ENCODE results near the gene SYNDIG1. TPM values are rescaled to one million over a fixed set of nuclear protein-coding genes. Genes with fewer than 3 reads are reported as not detected.

SYNDIG1 gene
- total RNA-seq, 1 experiment from 2014 or later = not detected

DNA sequence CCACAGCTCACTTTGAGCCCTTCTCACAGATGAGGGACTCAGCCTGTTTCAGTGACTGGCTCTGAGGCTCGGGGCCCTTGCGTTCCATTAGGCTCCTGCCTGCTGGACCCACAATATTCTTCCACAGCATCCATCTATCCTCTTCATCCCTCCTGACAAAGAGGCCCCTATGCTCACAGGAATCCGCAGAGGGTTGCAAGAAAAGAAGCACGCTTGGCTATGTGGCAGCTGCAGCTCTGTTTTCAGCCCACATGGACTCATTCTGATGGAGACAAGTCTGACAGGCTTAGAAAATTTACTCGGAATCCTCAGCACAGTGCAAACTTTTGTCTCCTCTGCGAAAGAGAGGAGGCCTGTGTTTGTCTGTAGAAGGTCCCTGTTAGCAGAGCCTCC is 207.5 kb downstream of the SYNDIG1 start:
- BruUV-seq (replicated peaks) = no TSS peak
- Histone ChIP-seq H3K27me3 (ENCODE audit: control insufficient read depth, insufficient read depth, low read length) (no peaks in the 10 kb centered on the region), H3K9me3 (ENCODE audit: control insufficient read depth, insufficient read depth, low read depth, low read length) (no peaks in the 10 kb centered on the region), H3K4me3 (ENCODE audit: low read depth in 2 of 2, low read length in 2 of 2) (no peak overlapping the region), H3K4me1 (ENCODE audit: control insufficient read depth, insufficient read depth, low read length) (0 out of 2 replicates have a peak, but pooled peaks cover 3% of the 10 kb centered on the region), H3K27ac (ENCODE audit: low read length) (no peak overlapping the region), H3K36me3 (ENCODE audit: control insufficient read depth, insufficient read depth, low read length) (no peaks in the 10 kb centered on the region)
- ChIA-PET POLR2A (no interaction called here), CTCF (no interaction called here)
- intact Hi-C loops (cut with micrococcal nuclease; ENCODE audit: unreplicated experiment) = no loop called here
- no peak for DNase-seq (ENCODE audit: low read depth, low spot score)
- in situ Hi-C loops (cut with HindIII; ENCODE audit: low pct_unique_long_range_greater_than_20kb, low sequenced_read_pairs) = no loop called here
- TF ChIP-seq SIN3A (IDR thresholded peaks at IDR 0.05; ENCODE audit: borderline replicate concordance, insufficient read depth, low read depth, low read length) (no peak), REST (IDR thresholded peaks at IDR 0.05; ENCODE audit: insufficient read depth in 1 of 2, low read depth in 2 of 2, low read length in 1 of 2) (no peak), TCF7L2 (IDR thresholded peaks at IDR 0.05; ENCODE audit: low read depth, low read length) (no peak), POLR2AphosphoS5 (IDR thresholded peaks at IDR 0.05; ENCODE audit: low read depth, low read length) (no peak)
- TF ChIP-seq, protein P1, sequence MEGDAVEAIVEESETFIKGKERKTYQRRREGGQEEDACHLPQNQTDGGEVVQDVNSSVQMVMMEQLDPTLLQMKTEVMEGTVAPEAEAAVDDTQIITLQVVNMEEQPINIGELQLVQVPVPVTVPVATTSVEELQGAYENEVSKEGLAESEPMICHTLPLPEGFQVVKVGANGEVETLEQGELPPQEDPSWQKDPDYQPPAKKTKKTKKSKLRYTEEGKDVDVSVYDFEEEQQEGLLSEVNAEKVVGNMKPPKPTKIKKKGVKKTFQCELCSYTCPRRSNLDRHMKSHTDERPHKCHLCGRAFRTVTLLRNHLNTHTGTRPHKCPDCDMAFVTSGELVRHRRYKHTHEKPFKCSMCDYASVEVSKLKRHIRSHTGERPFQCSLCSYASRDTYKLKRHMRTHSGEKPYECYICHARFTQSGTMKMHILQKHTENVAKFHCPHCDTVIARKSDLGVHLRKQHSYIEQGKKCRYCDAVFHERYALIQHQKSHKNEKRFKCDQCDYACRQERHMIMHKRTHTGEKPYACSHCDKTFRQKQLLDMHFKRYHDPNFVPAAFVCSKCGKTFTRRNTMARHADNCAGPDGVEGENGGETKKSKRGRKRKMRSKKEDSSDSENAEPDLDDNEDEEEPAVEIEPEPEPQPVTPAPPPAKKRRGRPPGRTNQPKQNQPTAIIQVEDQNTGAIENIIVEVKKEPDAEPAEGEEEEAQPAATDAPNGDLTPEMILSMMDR (IDR thresholded peaks at IDR 0.05) = no peak
- no peak for ATAC-seq

DNA sequence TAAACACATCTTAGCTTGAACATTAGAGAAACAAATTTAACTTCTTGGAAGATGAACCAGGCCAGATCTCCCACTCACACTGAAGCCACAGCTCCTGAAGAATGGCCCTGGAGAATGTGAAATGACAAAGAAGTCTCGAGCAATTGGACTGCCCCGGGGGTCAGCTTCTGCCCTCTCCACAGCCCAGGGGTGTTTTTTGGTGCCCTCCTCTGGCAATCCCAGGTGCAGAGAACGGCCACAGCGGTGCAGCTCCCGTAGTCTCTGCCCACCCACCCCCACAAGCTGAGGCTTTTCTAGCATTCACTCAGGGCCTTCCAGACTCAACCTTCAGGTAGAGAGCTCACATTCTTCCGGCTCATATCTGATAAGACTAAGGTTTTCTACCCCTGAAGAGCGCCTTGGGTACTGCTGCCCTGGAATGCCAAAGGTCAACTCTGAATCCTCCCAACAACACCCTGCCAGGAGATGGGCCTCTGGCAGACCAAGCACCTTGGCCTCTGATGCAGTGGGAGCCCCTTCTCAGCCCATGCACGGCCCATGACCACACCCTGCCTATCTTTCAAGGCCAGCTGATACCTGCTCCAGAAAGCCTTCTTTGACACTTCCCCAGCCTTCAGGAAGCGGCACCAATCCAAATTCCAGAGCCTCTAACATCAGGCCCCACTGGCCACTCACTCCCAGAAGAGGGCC is 208.3 kb downstream of the SYNDIG1 start:
- H3K4me1 ChIP-seq (ENCODE audit: control insufficient read depth, insufficient read depth, low read length) = 0 out of 2 replicates have a peak, but pooled peaks cover 3% of the 10 kb centered on the region
- no peak overlapping the region for H3K27ac ChIP-seq (ENCODE audit: low read length)
- no peaks in the 10 kb centered on the region for H3K9me3 ChIP-seq (ENCODE audit: control insufficient read depth, insufficient read depth, low read depth, low read length)
- ChIA-PET POLR2A (no interaction called here), CTCF (no interaction called here)
- ATAC-seq (no peak), DNase-seq (ENCODE audit: low read depth, low spot score) (no peak)
- no peaks in the 10 kb centered on the region for H3K27me3 ChIP-seq (ENCODE audit: control insufficient read depth, insufficient read depth, low read length)
- no peak overlapping the region for H3K4me3 ChIP-seq (ENCODE audit: low read depth in 2 of 2, low read length in 2 of 2)
- intact Hi-C loops (cut with micrococcal nuclease; ENCODE audit: unreplicated experiment) (no loop called here), in situ Hi-C loops (cut with HindIII; ENCODE audit: low pct_unique_long_range_greater_than_20kb, low sequenced_read_pairs) (no loop called here)
- no peaks in the 10 kb centered on the region for H3K36me3 ChIP-seq (ENCODE audit: control insufficient read depth, insufficient read depth, low read length)
- BruUV-seq (replicated peaks) = no TSS peak
- TF ChIP-seq REST (IDR thresholded peaks at IDR 0.05; ENCODE audit: insufficient read depth in 1 of 2, low read depth in 2 of 2, low read length in 1 of 2) = no peak
- TF ChIP-seq, protein P1 (IDR thresholded peaks at IDR 0.05) = no peak
- TF ChIP-seq SIN3A (IDR thresholded peaks at IDR 0.05; ENCODE audit: borderline replicate concordance, insufficient read depth, low read depth, low read length) = no peak
- no peak for TF ChIP-seq POLR2AphosphoS5 (IDR thresholded peaks at IDR 0.05; ENCODE audit: low read depth, low read length)
- no peak for TF ChIP-seq TCF7L2 (IDR thresholded peaks at IDR 0.05; ENCODE audit: low read depth, low read length)

Data from Panc1 (cell line).